Measurements from ENCODE around the gene UBXN11. TPM values are rescaled to one million over a fixed set of nuclear protein-coding genes. Genes with fewer than 3 reads are reported as not detected.

UBXN11 gene
- total RNA-seq, 1 donor: 5.8 TPM

DNA sequence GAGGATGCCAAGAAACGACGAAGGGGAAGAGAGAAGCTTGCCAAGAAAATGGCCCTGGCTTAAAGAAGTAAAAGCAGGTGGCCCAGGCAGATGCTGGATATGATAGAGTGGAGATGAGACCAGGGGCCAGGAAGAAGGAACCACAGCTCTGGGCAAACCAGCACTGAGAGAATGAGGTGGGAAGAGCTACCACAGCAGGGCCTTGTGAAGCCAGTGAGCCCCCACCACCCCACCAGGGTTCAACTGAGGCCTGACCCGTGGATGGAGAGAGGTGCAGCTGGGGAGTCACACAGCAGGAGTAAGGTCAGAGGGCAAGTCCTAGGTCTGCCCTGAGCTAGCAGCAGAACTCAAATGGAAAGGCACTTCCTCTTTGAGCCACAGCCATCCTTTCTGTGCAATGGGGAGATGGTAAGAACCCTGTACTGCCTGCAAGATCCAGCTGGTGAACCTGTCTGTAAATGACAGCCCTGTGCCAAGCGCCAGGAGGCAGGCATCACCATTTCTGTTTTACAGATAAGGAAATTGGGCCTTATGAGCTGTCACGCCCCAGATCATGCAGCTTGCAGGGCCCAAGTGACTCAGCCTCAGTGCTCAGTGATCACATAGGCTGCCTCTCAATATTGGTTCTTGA, 18.0 kb downstream of the UBXN11 start:
- H3K4me3 ChIP-seq (ENCODE audit: insufficient read depth, low read length): no peak overlapping the region
- no peaks in the 10 kb centered on the region for H3K27me3 ChIP-seq (ENCODE audit: insufficient read depth, low read length)
- no peak overlapping the region for H2AFZ ChIP-seq (ENCODE audit: low read length)
- H3K4me2 ChIP-seq (ENCODE audit: insufficient read depth, low read length): no peak overlapping the region
- DNase-seq (ENCODE audit: insufficient read length, low spot score, missing footprints): peak; percentile 87
- TF ChIP-seq, protein P1, sequence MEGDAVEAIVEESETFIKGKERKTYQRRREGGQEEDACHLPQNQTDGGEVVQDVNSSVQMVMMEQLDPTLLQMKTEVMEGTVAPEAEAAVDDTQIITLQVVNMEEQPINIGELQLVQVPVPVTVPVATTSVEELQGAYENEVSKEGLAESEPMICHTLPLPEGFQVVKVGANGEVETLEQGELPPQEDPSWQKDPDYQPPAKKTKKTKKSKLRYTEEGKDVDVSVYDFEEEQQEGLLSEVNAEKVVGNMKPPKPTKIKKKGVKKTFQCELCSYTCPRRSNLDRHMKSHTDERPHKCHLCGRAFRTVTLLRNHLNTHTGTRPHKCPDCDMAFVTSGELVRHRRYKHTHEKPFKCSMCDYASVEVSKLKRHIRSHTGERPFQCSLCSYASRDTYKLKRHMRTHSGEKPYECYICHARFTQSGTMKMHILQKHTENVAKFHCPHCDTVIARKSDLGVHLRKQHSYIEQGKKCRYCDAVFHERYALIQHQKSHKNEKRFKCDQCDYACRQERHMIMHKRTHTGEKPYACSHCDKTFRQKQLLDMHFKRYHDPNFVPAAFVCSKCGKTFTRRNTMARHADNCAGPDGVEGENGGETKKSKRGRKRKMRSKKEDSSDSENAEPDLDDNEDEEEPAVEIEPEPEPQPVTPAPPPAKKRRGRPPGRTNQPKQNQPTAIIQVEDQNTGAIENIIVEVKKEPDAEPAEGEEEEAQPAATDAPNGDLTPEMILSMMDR (IDR thresholded peaks at IDR 0.05; ENCODE audit: extremely low read depth, low read depth, low read length): no peak
- no peaks in the 10 kb centered on the region for H3K9me3 ChIP-seq (ENCODE audit: low read depth, low read length)
- H3K4me1 ChIP-seq (ENCODE audit: insufficient read depth, low read length): peaks cover 30% of the 10 kb centered on the region
- H3K79me2 ChIP-seq (ENCODE audit: insufficient read depth, low read length): peaks cover 5% of the 10 kb centered on the region
- peaks cover 9% of the 10 kb centered on the region for H3K36me3 ChIP-seq (ENCODE audit: insufficient read depth, low read length)
- no peak overlapping the region for H3K27ac ChIP-seq (ENCODE audit: low read depth, low read length)
- peaks cover 8% of the 10 kb centered on the region for H4K20me1 ChIP-seq (ENCODE audit: insufficient read depth, low read length)

DNA sequence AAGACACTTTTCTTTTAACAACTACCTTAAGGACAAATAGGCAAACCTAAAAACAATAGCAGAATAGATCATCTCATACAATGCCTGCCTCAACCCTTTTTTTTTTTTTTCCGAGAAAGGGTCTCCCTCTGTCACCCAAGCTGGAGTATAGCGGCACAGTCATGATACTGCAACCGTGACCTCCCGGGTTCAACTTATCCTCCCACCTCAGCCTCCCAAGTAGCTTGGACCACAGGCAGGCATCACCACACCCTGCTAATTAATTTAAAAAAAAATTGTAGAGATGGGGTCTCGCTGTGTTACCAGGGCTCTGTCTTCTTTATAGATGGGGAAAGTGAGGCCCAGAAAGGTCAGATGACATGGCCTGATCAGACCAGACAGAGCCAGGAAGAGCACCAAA, 18.6 kb downstream of the UBXN11 start:
- no peak overlapping the region for H2AFZ ChIP-seq (ENCODE audit: low read length)
- H3K27me3 ChIP-seq (ENCODE audit: insufficient read depth, low read length): no peaks in the 10 kb centered on the region
- peaks cover 15% of the 10 kb centered on the region for H3K36me3 ChIP-seq (ENCODE audit: insufficient read depth, low read length)
- peaks cover 36% of the 10 kb centered on the region for H3K4me1 ChIP-seq (ENCODE audit: insufficient read depth, low read length)
- TF ChIP-seq, protein P1 (IDR thresholded peaks at IDR 0.05; ENCODE audit: extremely low read depth, low read depth, low read length): no peak
- no peaks in the 10 kb centered on the region for H3K9me3 ChIP-seq (ENCODE audit: low read depth, low read length)
- H3K4me2 ChIP-seq (ENCODE audit: insufficient read depth, low read length): no peak overlapping the region
- H3K4me3 ChIP-seq (ENCODE audit: insufficient read depth, low read length): no peak overlapping the region
- DNase-seq (ENCODE audit: insufficient read length, low spot score, missing footprints): no peak
- no peak overlapping the region for H3K27ac ChIP-seq (ENCODE audit: low read depth, low read length)
- H3K79me2 ChIP-seq (ENCODE audit: insufficient read depth, low read length): peaks cover 11% of the 10 kb centered on the region
- H4K20me1 ChIP-seq (ENCODE audit: insufficient read depth, low read length): peaks cover 8% of the 10 kb centered on the region

DNA sequence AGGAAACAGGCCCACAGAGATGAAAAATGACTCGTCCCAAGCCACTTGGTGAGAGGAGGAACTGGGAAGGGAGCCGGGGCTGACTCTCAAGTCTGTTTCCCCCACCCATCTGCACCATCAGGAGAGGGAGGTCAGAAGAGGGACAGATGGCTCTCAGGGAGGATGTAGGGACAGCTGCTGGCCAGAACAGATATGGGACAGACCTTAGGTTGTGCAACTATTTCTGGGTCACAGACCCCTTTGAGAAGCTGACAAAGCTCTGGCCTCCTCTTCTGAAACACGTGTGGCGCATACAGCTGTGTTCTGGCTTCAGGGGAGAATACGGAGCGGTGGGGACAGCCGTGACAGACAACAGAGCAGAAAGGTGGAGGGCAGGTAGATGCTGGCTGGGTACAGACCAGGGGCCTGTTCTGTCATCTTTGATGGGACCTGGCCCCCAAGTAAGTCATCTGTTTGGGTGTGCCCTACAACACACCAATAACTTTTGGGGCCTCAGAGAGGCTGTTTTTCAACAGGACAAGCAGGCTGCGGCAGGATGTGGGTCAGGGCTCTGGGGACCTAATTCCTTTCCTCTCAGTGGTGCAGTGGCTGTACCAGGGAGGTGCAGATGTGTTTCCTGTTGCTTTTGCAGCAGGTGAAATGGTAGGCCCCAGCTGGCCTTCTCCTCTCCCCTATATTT, 19.3 kb downstream of the UBXN11 start:
- H3K27me3 ChIP-seq (ENCODE audit: insufficient read depth, low read length): no peaks in the 10 kb centered on the region
- peaks cover 10% of the 10 kb centered on the region for H4K20me1 ChIP-seq (ENCODE audit: insufficient read depth, low read length)
- H3K36me3 ChIP-seq (ENCODE audit: insufficient read depth, low read length): peaks cover 21% of the 10 kb centered on the region
- H3K27ac ChIP-seq (ENCODE audit: low read depth, low read length): peak overlapping the region; percentile 9
- no peak overlapping the region for H3K4me3 ChIP-seq (ENCODE audit: insufficient read depth, low read length)
- TF ChIP-seq, protein P1 (IDR thresholded peaks at IDR 0.05; ENCODE audit: extremely low read depth, low read depth, low read length): no peak
- peaks cover 42% of the 10 kb centered on the region for H3K4me1 ChIP-seq (ENCODE audit: insufficient read depth, low read length)
- peaks cover 17% of the 10 kb centered on the region for H3K79me2 ChIP-seq (ENCODE audit: insufficient read depth, low read length)
- peak; percentile 89 for DNase-seq (ENCODE audit: insufficient read length, low spot score, missing footprints)
- H3K9me3 ChIP-seq (ENCODE audit: low read depth, low read length): no peaks in the 10 kb centered on the region
- H3K4me2 ChIP-seq (ENCODE audit: insufficient read depth, low read length): peak overlapping the region; percentile 23
- H2AFZ ChIP-seq (ENCODE audit: low read length): no peak overlapping the region

DNA sequence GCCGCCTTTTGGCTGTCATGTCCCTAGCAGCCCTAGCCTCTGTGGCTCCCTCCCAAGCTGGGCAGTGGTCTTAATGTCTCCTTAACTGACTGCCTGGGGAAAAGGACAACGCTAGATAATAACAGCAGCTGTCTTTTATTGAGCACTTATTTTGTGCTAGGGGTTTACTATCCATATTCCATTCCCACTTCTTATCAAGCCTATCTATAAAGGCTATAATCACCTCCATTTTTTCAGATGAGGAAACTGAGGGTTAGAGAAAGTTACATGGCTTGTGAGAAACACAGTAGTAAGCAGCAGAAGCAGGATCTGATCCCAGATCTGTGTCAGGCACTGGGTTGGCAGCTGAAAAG, 20.4 kb downstream of the UBXN11 start:
- H3K27ac ChIP-seq (ENCODE audit: low read depth, low read length): no peak overlapping the region
- H3K4me1 ChIP-seq (ENCODE audit: insufficient read depth, low read length): peaks cover 53% of the 10 kb centered on the region
- H3K4me3 ChIP-seq (ENCODE audit: insufficient read depth, low read length): no peak overlapping the region
- peaks cover 28% of the 10 kb centered on the region for H3K79me2 ChIP-seq (ENCODE audit: insufficient read depth, low read length)
- H2AFZ ChIP-seq (ENCODE audit: low read length): no peak overlapping the region
- TF ChIP-seq, protein P1 (IDR thresholded peaks at IDR 0.05; ENCODE audit: extremely low read depth, low read depth, low read length): no peak
- H3K4me2 ChIP-seq (ENCODE audit: insufficient read depth, low read length): no peak overlapping the region
- no peaks in the 10 kb centered on the region for H3K9me3 ChIP-seq (ENCODE audit: low read depth, low read length)
- H3K27me3 ChIP-seq (ENCODE audit: insufficient read depth, low read length): no peaks in the 10 kb centered on the region
- peaks cover 31% of the 10 kb centered on the region for H3K36me3 ChIP-seq (ENCODE audit: insufficient read depth, low read length)
- no peak for DNase-seq (ENCODE audit: insufficient read length, low spot score, missing footprints)
- H4K20me1 ChIP-seq (ENCODE audit: insufficient read depth, low read length): peaks cover 19% of the 10 kb centered on the region
